Transverse colon (tissue), 4 donors: Measurements from ENCODE around the gene ATF5. TPM values are rescaled to one million over a fixed set of nuclear protein-coding genes. Genes with fewer than 3 reads are reported as not detected.

ENCODE experiments used
- DNase-seq: peaks from one replicate; pipeline ENCODE4 v3.0.0-alpha.2; 2019
- H3K27ac ChIP-seq, 4 donors: fragments of 200-600 bp; sonication (generic); 2 replicates each; pipeline ENCODE4 v1.5.1; 2016 to 2018; ENCODE audit warnings: inconsistent platforms in 4 of 4
- H3K27me3 ChIP-seq: fragments of 200-600 bp; sonication (generic); 2 replicates; pipeline ENCODE4 v1.5.1; 2017; ENCODE audit warnings: inconsistent platforms
- H3K36me3 ChIP-seq, 4 donors: fragments of 200-600 bp; sonication (generic); 2 replicates each; pipeline ENCODE4 v1.5.1; 2017 to 2019; ENCODE audit warnings: inconsistent platforms in 4 of 4
- H3K4me1 ChIP-seq, 4 donors: fragments of 200-600 bp; sonication (generic); 2 replicates each; pipeline ENCODE4 v1.5.1; 2017 to 2020; ENCODE audit warnings: inconsistent platforms in 4 of 4
- H3K4me3 ChIP-seq, 4 donors: fragments of 200-600 bp; sonication (generic); 1 replicate in 1 of 4; 2 replicates in 3 of 4; pipeline versions ENCODE4 v1.5.1 to v1.6.1; 2017 to 2019; ENCODE audit warnings: inconsistent platforms in 4 of 4
- H3K9me3 ChIP-seq, 2 donors: fragments of 200-600 bp; sonication (generic); 2 replicates each; pipeline ENCODE4 v1.5.1; 2017 to 2019; ENCODE audit warnings: inconsistent platforms in 2 of 2
- EP300 ChIP-seq: sonication (generic); formaldehyde crosslinking; IDR thresholded peaks from one replicate; pipeline ENCODE4 v1.6.1; 2017; ENCODE audit warnings: antibody characterized with exemption, low read depth
- POLR2A ChIP-seq: fragments of 450-650 bp; IDR thresholded peaks from one replicate; pipeline ENCODE4 v1.6.1; 2016; ENCODE audit warnings: antibody characterized with exemption, mild to moderate bottlenecking, moderate library complexity
- POLR2AphosphoS5 ChIP-seq, 3 donors: sonication (generic); formaldehyde crosslinking; IDR thresholded peaks; one replicate each; pipeline ENCODE4 v1.6.1; 2016; ENCODE audit warnings: antibody characterized with exemption in 3 of 3
- WGBS, 2 donors: methylation state at CpG; one replicate each; pipeline ENCODE4 v1.1.5; 2018; ENCODE audit warnings: low coverage in 1 of 2; 5-methylcytosine and 5-hydroxymethylcytosine counted together
- in situ Hi-C, 4 donors: fragments of 200-750 bp; cut with MboI; loops; one replicate each; pipeline versions ENCODE4 v1.15.0 to v1.15.1; 2017; ENCODE audit warnings: low sequenced_read_pairs in 3 of 4, low pct_ligation_motif_present in 1 of 4, low pct_unique_long_range_greater_than_20kb in 1 of 4
- intact Hi-C: fragments of 100-400 bp; cut with DNase I; formaldehyde crosslinking; loops from one replicate; pipeline ENCODE4 v1.15.1; 2023; ENCODE audit warnings: low total_unique reads
- total RNA-seq, 4 donors: library from RNA; depleted of rRNA; stranded (reverse); fragments of >200 nt; gene quantifications; one replicate each; pipeline ENCODE4 v1.1.0, GENCODE V29; 2016
- TF ChIP-seq, protein P1 (sequence below), 5 experiments: fragments of 200-600 bp in 3 of 5; fragments of 450-650 bp in 2 of 5; sonication (generic) in 3 of 5; IDR thresholded peaks; 1 replicate in 2 of 5; 2 replicates in 3 of 5; pipeline ENCODE4 v1.5.1; 2016 to 2017; ENCODE audit warnings: antibody characterized with exemption in 5 of 5, inconsistent platforms in 3 of 5, mild to moderate bottlenecking in 2 of 5, moderate library complexity in 1 of 5

Gene ATF5
- total RNA-seq, 4 donors from 2014 or later: 2.6 to 10.5 (median 5.4) TPM

DNA sequence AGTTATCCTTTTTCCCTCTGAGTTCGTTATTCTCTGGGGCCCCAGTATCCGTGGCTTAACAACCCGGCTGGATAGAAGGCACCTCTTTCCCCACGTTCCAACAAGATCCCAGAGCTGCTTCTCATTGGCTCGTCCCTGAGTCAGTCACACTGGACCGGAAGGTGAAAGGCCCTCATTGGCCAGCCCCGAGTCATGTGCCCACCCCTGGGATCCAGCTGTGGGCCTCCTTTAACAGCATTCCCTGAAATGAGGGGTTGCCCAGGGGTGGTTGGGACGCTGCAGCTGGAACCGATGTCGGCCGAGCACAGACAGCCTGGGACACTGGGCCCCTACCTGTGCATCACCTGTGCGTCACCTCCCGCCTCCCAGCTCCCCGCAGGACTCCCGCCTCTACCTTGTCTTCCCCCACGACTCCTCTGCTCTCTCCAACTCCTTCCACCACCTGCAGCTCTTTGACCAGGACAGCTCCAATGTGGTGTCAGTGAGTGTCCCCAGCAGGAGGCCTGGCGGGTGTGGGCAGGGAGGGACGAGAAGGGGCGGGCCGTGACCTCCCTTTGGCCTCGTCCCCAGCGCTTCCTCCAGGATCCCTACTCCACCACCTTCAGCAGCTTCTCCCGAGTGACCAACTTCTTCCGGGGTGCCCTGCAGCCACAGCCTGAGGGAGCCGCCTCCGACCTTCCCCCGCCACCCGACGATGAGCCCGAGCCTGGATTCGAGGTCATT is 47.2 kb upstream of the ATF5 start:
- H3K36me3 ChIP-seq: peaks cover 0 to 50% (median 27%) of the 10 kb centered on the region in 4 donors

GRCh38 chr19:49882643-49883042 is 46.4 kb upstream of the ATF5 start:
- Histone ChIP-seq H3K9me3 (no peaks in the 10 kb centered on the region), H3K4me1 (peaks cover 7 to 14% (median 7%) of the 10 kb centered on the region in 4 donors), H3K4me3 (no peak overlapping the region), H3K27ac (no peak overlapping the region), H3K27me3 (no peaks in the 10 kb centered on the region), H3K36me3 (peaks cover 0 to 50% (median 27%) of the 10 kb centered on the region in 4 donors)
- in situ Hi-C loops: no loop called here
- intact Hi-C loops: loop anchor here (5.0 kb wide), 1 partner anchor 620 kb away; no protein-coding TSS in a partner anchor
- no peak for DNase-seq
- 97% methylated on average over 13 of the region's 14 CpGs; no CpG with 5 or more reads in 1 of the 2 donors for WGBS, 2 donors
- TF ChIP-seq, protein P1, sequence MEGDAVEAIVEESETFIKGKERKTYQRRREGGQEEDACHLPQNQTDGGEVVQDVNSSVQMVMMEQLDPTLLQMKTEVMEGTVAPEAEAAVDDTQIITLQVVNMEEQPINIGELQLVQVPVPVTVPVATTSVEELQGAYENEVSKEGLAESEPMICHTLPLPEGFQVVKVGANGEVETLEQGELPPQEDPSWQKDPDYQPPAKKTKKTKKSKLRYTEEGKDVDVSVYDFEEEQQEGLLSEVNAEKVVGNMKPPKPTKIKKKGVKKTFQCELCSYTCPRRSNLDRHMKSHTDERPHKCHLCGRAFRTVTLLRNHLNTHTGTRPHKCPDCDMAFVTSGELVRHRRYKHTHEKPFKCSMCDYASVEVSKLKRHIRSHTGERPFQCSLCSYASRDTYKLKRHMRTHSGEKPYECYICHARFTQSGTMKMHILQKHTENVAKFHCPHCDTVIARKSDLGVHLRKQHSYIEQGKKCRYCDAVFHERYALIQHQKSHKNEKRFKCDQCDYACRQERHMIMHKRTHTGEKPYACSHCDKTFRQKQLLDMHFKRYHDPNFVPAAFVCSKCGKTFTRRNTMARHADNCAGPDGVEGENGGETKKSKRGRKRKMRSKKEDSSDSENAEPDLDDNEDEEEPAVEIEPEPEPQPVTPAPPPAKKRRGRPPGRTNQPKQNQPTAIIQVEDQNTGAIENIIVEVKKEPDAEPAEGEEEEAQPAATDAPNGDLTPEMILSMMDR (IDR thresholded peaks at IDR 0.05): no peak
- no peak for TF ChIP-seq POLR2AphosphoS5 (IDR thresholded peaks at IDR 0.05)
- no peak for TF ChIP-seq POLR2A
- no peak for TF ChIP-seq EP300

More for the DNA sequence above, 47.2 kb upstream of the ATF5 start:
- peaks cover 7 to 11% (median 7%) of the 10 kb centered on the region in 4 donors for H3K4me1 ChIP-seq
- intact Hi-C loops: loop anchor here (5.0 kb wide), 1 partner anchor 620 kb away; no protein-coding TSS in a partner anchor
- no peaks in the 10 kb centered on the region for H3K9me3 ChIP-seq
- TF ChIP-seq POLR2AphosphoS5 (IDR thresholded peaks at IDR 0.05): no peak
- TF ChIP-seq, protein P1 (IDR thresholded peaks at IDR 0.05): no peak
- no peak for TF ChIP-seq POLR2A
- TF ChIP-seq EP300: no peak
- WGBS, 2 donors: 88 to 92% methylated on average over 12 to 29 of the region's 31 CpGs
- DNase-seq: no peak
- no peak overlapping the region for H3K27ac ChIP-seq
- in situ Hi-C loops: no loop called here
- no peak overlapping the region for H3K4me3 ChIP-seq
- H3K27me3 ChIP-seq: no peaks in the 10 kb centered on the region

GRCh38 chr19:49883094-49883493 is 45.9 kb upstream of the ATF5 start:
- no peak overlapping the region for H3K4me3 ChIP-seq
- no peak overlapping the region for H3K27ac ChIP-seq
- 97% methylated on average over 5 of the region's 5 CpGs; no CpG with 5 or more reads in 1 of the 2 donors for WGBS, 2 donors
- in situ Hi-C loops: no loop called here
- H3K4me1 ChIP-seq: peaks cover 6 to 13% (median 6%) of the 10 kb centered on the region in 4 donors
- H3K27me3 ChIP-seq: no peaks in the 10 kb centered on the region
- no peaks in the 10 kb centered on the region for H3K9me3 ChIP-seq
- DNase-seq: no peak
- no peak for TF ChIP-seq EP300
- no peak for TF ChIP-seq POLR2AphosphoS5 (IDR thresholded peaks at IDR 0.05)
- TF ChIP-seq POLR2A: no peak
- TF ChIP-seq, protein P1 (IDR thresholded peaks at IDR 0.05): no peak
- peaks cover 0 to 50% (median 27%) of the 10 kb centered on the region in 4 donors for H3K36me3 ChIP-seq
- intact Hi-C loops: loop anchor here (5.0 kb wide), 1 partner anchor 619 kb away; no protein-coding TSS in a partner anchor

- intact Hi-C loops (loop anchor here (5.0 kb wide), 1 partner anchor 618 kb away; no protein-coding TSS in a partner anchor), in situ Hi-C loops (no loop called here)
- 96% methylated on average over 18 of the region's 18 CpGs; no CpG with 5 or more reads in 1 of the 2 donors for WGBS, 2 donors
- no peak for DNase-seq
- Histone ChIP-seq H3K4me3 (no peak overlapping the region), H3K27me3 (no peaks in the 10 kb centered on the region), H3K27ac (no peak overlapping the region), H3K4me1 (peaks cover 0 to 5% (median 0%) of the 10 kb centered on the region in 4 donors), H3K9me3 (no peaks in the 10 kb centered on the region), H3K36me3 (peaks cover 0 to 50% (median 27%) of the 10 kb centered on the region in 4 donors)
- TF ChIP-seq, protein P1 (IDR thresholded peaks at IDR 0.05): no peak
- TF ChIP-seq POLR2AphosphoS5 (IDR thresholded peaks at IDR 0.05): no peak
- no peak for TF ChIP-seq EP300
- no peak for TF ChIP-seq POLR2A
Measured at GRCh38 chr19:49884109-49884508, 44.9 kb upstream of the ATF5 start.
